ENCODE data around the gene LILRB4.
"Not testable (repeated sequence)": the region's sequence is repeated elsewhere in the genome, so short reads cannot be mapped to it uniquely, and the experiment has no call there.

Gene LILRB4
- 0 reads per million in 2 donors for total RNA-seq

DNA sequence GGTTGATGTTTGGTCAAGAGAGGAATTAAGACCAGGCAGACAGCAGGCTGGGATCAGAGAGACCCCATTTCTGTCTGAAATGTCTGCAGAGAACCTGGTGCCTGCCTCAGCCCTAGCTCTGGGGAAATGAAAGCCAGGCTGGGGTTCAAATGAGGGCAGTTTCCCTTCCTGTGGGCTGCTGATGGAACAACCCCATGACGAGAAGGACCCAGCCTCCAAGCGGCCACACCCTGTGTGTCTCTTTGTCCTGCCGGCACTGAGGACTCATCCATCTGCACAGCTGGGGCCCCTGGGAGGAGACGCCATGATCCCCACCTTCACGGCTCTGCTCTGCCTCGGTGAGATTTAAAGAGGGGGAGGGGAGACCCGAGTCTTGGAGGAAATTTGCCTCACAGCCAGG lies at the start of gene LILRB4:
LILRB4 (plus strand) TSS at position 256 of the 400 bp plus-strand sequence; CDS start at position 305, 49 bp downstream.
- no peak for DNase-seq

DNA sequence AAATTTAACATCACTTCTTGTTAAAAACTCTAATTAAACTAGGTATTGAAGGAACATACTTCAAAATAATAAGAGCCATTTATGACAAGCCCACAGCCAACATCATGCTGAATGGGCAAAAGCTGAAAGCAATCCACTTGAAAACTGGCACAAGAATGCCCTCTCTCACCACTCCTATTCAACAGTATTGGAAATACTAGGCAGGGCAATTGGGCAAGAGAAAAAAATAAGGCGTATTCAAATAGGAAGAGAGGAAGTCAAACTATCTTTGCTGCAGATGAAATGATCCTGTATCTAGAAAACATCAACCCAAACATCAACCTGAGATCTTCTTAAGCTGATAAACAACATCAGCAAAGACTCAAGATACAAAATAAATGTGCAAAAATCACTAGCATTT lies 48.1 kb upstream of the LILRB4 start:
- no peak for DNase-seq

DNA sequence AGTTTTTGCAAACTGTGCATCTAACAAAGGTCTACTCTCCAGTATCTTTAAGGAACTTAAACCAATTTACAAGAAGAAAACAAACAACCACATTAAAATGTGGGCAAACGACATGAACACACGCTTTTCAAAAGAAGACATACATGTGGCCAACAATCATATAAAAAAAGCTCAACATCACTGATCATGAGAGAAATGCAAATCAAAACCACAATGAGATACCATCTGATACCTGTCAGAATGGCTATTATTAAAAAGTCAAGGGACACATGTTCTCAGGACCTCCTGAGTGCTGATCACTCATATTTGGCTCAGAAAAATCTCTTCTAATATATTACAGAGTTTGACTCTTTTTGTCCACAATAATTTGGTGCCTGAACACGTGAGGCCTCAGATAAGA lies 46.7 kb upstream of the LILRB4 start:
- no peak for DNase-seq

DNA sequence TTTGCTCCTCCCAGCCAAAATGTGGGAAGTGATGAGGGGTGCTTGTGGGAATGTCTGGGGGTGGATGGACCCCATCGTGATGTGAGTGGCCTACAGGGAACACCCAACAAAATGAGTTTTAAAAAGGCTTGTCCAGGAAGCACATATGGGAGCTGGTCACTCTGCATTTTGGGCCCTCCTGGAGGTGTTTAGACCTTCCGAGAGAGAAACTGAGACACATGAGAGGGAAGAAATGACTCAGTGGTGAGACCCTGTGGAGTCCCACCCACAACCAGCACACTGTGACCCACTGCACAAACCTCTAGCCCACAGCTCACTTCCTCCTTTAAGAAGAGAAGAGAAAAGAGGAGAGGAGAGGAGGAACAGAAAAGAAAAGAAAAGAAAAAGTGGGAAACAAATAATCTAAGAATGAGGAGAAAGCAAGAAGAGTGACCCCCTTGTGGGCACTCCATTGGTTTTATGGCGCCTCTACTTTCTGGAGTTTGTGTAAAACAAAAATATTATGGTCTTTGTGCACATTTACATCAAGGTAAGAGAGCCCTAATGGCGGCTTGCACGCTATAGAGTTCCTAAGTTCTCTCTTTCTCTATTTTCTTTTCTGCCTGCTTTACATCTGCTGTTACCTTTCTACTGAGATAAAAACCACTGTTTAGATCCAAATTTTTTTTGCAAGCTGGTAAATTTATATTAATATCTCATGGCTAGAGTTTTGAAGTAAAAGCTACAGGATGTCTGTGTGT lies 45.8 kb upstream of the LILRB4 start:
- DNase-seq, result no peak

DNA sequence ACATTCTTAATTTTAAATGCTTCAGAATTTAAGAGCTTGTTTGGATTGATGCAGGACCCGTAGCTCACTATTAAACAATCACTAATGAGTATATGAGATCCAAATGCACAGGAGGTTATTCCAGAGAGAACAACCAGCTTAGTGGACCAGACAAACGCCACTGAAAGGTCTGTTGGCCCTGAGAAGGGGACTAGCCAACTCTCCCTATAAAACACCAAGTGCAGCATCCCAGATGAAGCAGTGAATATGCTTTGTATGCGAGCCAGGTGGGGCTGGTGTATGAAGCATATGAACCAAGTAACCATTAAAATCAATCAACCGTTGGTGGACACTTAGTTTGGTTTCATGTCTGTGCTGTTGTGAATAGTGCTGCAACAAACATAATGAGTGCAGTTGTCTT lies 42.3 kb upstream of the LILRB4 start:
- no peak for DNase-seq

DNA sequence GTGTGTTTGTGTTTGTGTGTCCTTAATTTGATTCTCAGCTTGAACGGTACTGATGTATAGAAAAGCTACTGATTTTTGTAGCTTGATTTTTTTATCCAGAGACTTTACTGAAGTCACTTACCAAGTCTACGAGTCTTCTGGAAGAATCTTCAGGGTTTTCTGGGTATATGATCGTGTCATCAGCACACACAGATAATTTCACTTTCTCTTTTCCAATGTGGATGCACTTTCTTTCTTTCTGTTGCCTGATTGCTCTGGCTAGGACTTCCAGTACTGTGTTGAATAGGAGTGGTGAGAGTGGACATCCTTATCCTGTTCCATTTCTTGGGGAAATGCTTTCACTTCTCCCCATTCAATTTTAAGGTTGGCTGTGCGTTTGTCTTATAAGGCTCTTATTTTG lies 40.4 kb upstream of the LILRB4 start:
- DNase-seq, result no peak

DNA sequence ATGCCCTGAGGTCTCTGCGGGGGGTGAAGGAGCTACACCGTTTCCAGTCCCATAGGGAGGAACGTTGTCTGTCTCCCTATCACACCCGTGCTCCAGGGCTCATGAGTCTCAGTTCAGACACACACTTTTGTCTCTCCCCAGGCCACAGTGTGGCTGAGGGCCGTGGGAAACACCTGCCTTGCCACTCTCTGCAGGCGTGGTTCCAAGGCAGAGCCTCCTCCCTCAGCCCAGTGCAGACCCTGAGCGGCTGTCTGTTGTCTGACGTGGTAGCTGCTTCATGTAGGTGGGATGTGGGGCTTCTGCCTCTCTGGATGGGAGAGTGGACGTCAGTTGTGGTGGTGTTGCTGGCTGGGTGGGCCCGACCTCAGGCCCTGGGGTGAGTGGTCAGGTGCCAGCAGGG lies 38.6 kb upstream of the LILRB4 start:
- not testable (repeated sequence) for DNase-seq

DNA sequence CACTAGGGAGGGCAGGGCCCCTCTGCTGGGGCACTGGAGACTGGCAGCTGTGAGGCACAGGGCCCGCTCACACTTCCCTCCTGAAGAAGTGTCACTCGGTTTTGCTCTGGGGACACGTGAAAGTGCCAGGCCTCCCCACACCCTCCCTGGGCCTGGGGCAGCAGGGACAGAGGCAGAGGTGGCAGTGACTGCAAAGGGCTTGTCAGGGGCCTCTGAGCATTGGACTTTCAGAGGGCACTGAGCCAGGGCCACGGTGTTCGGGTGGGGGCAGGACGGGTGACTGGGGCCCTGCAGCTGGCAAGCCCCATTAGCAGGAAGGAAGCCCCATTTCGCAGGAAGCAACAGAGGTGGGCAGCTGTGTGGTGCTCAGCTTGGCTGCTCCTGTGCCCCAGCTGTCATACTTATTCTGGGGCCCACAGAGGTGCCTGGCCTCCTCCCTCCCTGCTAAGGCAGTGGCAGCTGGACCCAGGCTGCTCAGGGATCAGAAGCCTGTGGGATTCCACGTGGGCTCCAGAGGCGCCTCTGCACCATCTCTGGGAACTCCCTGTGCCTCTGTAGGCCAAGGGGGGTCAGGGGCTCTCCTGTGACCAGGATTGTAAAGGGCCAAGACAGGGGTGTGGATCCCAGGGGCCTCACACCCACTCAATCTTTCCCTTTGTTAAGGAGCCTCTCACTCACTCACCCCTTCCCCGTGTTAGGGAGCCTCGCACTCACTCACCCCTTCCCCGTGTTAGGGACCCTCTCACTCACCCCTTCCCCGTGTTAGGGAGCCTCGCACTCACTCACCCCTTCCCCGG lies 37.7 kb upstream of the LILRB4 start:
- not testable (repeated sequence) for DNase-seq

DNA sequence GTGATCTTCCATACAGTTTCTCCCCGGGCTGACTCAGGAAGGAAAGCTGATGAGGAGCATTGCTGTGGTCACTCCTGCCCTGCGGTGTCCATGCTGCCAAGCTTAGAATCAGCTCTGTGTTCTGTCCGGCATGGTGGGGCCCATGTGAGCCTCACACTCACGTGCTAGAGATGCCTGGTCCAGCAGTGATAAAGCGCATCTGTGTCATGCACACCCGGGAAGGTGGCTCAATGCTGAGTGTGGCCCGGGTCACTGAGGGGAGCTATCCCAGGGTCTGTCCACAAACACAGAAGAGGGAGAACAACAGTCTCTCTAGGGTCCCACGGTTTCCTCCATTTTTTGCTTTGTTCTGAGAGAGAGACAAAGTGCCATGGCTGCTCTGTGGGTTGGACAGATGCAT lies 36.0 kb upstream of the LILRB4 start:
- DNase-seq, result no peak

DNA sequence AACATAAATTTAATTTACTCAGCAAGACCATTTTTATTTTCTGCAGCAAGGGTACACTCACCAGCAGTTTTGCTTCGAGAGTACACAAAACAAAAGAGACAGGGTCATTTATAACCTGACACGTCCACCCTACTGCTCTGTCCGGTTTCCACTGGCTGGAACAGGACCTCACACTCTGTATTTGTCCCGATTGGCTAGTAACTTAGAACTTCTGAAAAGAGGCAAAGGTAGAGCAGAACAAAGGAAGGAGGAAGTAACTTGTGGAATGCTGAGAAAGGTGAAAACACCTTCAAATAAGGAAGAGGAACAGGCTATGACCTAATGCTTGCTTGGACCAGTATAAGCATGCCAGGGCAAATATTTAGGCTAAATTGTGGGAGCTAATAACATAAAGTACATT lies 34.9 kb upstream of the LILRB4 start:
- DNase-seq, result not testable (repeated sequence)

DNA sequence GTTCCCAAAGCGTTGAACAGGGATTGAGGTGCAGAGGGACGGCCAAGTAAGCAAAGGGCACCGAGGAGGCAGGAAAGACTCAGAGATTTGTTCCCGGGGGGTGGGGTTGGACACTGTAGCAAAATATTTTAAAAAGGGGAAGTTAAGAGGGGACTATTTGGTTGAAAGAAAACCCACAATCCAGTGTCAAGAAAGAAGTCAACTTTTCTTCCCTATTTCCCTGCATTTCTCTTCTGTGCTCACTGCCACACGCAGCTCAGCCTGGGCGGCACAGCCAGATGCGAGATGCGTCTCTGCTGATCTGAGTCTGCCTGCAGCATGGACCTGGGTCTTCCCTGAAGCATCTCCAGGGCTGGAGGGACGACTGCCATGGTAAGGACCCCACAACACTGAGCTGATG lies 32.5 kb upstream of the LILRB4 start, which contains the start of gene LILRB1:
LILRB1 (plus strand) TSS at position 223 of the 400 bp plus-strand sequence. CDS start 590 bp downstream, outside the sequence.
- DNase-seq, result not testable (repeated sequence)

DNA sequence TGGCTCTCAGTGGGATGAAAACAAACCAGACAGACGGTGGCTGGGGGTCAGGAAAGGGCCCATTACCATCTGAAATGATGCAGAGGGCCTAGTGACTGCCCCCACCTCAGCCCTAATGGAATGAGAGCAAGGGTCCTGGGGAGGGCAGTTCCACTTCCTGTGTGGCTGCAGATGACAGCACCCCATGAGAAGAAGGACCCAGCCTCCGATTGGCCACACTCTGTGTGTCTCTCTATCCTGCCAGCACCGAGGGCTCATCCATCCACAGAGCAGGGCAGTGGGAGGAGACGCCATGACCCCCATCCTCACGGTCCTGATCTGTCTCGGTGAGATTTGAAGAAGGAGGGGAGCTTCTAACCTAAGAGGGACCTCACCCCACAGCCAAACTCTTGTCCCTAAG lies 32.0 kb upstream of the LILRB4 start:
- DNase-seq, result no peak

DNA sequence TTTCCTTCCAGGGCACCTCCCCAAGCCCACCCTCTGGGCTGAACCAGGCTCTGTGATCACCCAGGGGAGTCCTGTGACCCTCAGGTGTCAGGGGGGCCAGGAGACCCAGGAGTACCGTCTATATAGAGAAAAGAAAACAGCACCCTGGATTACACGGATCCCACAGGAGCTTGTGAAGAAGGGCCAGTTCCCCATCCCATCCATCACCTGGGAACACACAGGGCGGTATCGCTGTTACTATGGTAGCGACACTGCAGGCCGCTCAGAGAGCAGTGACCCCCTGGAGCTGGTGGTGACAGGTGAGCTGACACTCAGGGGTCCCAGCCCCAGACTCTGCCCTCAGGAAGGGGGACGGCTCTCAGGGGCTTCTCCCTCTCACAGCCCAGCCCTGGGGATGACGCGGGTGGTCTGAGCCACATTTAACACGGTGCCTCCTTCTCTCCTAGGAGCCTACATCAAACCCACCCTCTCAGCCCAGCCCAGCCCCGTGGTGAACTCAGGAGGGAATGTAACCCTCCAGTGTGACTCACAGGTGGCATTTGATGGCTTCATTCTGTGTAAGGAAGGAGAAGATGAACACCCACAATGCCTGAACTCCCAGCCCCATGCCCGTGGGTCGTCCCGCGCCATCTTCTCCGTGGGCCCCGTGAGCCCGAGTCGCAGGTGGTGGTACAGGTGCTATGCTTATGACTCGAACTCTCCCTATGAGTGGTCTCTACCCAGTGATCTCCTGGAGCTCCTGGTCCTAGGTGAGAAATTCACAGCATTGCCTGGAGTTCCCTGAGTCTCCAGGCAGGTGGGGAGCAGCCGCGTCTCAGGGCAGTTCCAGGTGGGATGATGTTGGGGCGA lies 31.1 kb upstream of the LILRB4 start:
- DNase-seq, result not testable (repeated sequence)

DNA sequence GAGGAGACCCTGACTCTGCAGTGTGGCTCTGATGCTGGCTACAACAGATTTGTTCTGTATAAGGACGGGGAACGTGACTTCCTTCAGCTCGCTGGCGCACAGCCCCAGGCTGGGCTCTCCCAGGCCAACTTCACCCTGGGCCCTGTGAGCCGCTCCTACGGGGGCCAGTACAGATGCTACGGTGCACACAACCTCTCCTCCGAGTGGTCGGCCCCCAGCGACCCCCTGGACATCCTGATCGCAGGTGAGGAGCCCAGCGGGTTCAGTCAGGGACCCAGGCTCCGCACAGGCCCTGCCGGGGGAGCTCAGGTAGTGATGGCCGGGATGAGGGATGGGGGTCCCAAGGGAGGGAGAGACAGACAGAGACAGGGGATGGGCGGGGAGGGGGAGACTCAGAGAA lies 30.3 kb upstream of the LILRB4 start:
- not testable (repeated sequence) for DNase-seq

DNA sequence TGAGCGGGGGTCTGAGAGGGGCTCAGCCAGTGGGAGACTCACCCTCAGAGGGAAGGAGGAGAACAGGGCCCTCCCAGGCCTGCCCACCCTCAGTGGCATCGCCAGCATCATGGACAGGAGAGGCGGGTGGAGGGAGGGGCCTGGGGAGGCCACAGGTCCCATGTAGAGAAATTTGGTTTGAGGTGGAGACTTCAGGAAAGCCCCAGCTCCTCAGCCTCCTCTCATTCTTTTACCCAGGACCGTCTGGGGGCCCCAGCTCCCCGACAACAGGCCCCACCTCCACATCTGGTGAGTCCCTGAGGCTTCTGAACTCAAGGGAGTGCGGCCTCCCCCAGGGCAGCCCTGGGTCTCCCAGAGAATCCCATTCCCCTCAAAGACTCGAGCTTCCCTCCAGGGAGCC lies 29.4 kb upstream of the LILRB4 start:
- no peak for DNase-seq

DNA sequence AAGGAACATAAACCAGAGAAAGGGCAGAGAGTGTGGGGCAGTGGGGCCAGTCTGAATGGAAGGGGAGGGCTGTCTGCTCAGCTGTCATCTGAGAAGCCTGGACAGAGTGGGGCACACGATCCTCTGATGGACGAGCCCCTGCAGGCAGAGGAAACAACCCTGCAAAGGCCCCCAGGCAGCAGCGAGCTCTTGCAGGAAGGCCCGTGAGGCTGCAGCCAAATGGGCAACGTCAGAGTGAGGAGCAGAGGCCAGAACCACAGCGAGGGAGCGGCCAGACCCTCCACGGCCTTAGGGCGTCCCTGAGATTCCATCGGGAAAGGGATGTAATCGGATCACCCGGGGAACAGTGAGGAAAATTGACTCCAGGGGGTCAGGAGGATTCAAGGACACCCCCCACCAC lies 26.7 kb upstream of the LILRB4 start:
- not testable (repeated sequence) for DNase-seq

DNA sequence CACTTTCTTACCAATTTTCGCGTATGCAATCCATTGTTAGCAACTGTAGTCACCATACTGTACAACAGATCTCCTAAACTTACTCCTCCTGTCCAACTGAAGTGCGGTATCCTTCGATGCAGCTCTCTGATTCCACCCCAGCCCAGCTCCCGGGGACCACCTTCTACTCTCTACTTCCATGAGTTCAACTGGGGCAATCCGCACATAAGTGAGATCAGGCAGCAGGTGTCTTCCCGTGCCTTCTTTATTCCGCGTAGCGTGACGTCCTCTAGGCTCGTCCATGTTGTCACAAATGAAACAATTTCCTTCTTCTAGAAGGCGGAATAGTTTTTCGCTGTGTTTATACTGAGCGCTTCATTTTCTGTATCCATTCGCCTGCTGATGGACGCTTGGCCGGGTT lies 24.1 kb upstream of the LILRB4 start:
- DNase-seq, result no peak

DNA sequence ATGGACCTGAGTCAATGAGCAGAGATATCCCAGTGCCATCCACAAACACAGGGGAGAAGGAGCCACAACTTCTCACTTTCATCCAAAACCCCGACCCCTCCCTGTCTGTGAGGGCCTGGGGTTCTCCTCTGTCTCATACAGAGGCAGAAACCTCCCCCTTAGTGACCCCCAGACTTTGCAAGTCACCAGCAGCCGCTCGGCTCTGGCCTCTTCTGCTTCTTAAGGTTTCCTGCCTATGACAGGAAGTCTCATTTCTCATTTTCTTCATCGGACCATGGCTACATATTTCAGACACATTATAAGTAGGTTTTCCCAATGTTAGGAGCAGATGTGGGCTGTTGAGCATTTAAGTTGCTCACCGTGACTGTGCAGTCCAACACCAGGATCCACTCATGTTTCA lies 19.8 kb upstream of the LILRB4 start:
- DNase-seq, result not testable (repeated sequence)

DNA sequence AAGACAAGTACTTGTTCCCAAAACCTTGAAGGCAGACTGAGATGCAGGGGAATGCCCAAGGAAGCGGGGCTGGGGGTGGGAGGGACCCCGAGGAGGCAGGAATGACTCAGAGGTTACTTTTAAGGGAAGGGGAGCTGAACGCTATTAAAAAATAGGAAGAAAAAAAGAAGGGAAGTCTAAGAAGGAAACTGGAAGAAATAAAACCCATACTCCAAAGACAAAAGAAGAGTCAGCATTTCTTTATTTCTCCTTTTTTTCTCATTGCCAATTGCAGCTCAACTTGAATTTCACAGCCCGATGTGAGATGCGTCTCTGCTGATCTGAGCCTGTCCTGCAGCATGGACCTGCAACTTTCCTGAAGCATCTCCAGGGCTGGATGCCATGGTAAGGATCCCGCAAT lies 19.2 kb upstream of the LILRB4 start:
- DNase-seq, result not testable (repeated sequence)

DNA sequence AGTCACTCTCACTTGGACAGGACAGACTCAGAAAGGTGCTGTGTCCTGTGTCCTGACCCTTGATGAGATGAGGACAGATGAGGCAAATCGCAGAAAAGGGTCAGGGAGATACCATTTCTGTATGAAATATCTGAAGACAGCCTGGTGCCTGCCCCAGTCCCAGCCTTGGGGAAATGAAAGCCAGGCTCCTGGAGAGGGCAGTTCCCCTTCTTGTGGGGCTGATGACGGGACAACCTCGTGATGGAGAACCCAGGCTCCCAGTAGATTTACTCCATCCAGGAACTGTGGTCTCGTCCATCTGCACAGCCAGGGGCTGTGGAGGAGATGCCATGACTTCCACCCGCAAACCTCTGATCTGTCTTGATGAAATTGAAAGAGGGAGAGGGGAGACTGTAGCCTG lies 18.7 kb upstream of the LILRB4 start:
- DNase-seq, result no peak

DNA sequence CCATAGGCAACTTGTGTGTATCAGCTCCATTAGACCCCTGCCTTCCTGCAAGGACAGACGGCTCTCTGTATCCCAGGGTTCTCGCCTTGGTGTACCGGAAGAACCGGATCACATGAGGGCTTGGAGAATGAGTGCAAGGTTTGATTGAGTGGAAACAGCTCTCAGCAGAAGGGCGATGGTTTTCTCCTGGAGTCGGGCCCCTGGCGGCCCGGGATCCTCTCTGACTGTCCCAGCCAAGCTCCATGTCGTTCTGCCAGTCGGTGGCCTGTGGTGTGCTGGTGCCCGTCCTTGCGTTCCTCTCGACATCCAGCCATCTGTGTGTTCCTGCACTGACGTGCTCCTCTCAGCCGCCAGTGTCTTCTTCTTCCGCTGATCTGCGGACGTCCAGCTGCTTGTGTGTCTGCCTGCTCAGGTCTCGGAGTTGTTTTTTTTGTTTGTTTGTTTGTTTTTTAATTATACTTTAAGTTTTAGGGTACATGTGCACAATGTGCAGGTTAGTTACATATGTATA lies 16.4 kb upstream of the LILRB4 start:
- DNase-seq, result no peak

DNA sequence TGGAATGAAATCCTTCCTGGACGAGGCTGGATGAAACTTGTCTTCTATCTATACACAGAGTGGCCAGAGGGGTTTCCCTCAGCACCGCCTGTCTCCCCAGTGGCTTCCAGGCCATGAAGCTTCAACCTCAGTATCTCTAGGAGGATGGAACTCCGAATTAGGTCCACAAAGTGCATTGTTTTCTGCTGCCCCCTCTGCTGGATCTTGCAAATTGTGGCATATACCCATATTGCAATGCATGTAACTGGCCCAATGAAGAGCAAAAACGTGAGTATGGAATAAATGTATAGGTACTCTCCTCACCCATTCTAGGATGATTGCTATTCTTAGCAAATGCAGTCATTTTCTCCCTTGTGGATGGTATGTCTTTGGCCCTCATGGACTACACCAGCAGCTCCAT lies 14.7 kb upstream of the LILRB4 start:
- DNase-seq, result no peak

Data from T-helper 2 cell (primary cell).